Islet precursor cell (in vitro differentiated cells): ENCODE results near the gene CACNA1B.
A peak's percentile ranks its signal among the peaks of the same experiment; 100 is the strongest.
"Not testable (repeated sequence)": the region's sequence is repeated elsewhere in the genome, so short reads cannot be mapped to it uniquely, and the experiment has no call there.

Experiments
- DNase-seq: peaks from one replicate; pipeline ENCODE4 v3.0.0-alpha.2; 2018

CACNA1B gene

GRCh38 chr9:137866226-137867141 is 11.1 kb upstream of the CACNA1B start:
- peak; percentile 30 for DNase-seq

- no peak for DNase-seq
Observed at GRCh38 chr9:137870432-137870831, 7.2 kb upstream of the CACNA1B start.

DNA sequence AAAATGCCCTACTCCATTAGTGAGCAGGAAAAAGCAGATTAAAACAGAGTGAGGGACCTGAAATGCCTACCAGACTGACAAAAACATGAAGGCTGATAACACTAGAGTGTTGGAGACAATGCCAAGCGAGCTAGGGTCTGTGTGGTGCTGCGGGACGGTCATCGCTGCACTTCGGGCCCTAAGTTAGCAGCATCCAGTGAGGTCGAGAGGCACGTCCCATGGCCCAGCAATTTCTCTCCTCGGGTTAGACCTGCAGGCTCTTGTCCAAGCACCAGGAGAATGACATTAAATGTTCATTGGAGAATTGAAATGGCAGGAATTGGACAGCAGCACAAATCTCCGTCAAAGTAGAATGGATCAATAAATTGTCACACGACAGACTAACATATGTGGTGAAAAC is 5.3 kb upstream of the CACNA1B start:
- no peak for DNase-seq

DNA sequence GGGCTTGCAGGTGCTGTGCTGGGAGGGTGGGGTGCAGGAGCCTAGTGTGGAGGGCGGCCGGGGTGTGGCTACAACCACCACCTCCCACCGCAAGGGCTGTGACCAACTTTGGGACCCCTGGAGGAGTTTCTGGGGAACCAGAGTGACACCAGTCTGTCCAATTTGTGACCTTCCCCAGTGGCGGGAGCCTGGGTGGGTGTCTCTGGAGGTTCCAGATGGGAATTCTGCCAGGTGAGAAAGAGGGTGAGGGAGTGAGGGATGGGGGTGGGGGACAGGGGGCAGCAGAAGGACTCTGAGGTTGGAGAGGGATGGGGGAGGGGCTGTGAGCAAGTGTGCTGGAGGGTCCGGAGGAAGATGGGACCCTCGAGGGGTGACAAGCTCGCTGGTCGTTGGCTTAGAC is 4.2 kb upstream of the CACNA1B start:
- no peak for DNase-seq

DNA sequence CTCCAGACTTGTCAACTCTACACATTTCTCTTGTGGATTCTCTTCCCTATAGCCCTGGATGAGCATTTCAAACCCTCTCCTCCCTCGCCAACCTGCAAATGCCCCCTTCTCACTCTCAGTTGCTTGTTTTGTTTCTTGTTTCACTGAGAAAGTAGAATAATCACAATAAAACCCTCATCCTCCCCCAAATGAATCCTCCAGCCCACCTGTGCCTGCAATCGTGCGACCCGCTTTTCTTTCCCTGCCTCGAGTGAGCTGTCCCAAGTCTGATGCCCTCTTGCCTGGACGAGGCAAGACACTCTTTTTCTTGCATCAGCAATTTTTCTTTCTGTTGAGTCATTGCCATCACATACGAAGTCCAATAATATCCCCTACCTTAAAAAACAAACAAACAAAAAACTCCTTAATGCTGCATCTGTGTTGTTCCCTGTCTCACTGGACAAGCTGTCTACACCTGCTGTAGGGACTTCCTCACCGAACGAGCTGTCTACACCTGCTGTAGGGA is 3.7 kb upstream of the CACNA1B start:
- no peak for DNase-seq

DNA sequence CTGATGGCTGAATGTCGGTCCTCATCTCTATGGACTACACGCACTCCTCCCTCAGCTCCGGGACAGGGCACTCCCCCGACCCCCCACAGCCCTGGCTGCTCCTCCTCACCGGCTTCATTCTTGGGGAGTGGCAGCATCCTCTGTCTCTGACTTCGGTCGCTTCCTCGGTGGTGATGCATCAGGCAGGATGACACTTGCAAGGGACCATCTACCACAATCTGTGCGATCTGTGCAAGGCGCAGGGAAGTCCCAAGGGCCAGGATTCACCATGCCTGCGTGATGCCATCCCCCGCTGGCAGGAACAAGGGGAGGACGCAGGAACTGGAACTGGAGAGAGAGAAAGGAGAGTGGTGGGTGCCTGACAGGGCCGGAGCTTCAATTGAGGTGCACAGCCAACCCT is 2.2 kb upstream of the CACNA1B start:
- no peak for DNase-seq

DNA sequence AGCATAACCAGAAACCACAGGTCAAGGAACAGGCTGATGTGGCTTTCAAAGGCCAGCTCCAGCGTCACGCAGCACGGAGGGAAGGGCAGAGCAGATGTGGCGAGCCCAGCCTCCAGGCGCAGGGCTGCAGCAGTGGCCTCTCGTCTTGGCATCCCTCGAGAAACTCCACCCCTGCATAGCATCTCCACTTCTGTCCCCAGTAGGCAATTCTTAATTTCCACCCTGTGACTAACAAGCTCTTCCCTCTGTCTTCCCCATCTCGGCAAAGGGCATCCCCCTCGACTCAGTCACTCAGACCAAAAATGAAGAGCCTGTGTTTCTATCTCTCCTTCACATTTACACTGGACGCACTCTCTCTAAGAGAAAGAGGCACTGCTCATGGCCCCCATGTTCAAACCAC is 1.7 kb upstream of the CACNA1B start:
- no peak for DNase-seq

GRCh38 chr9:137876269-137876668 is 1.3 kb upstream of the CACNA1B start:
- DNase-seq, result no peak

DNA sequence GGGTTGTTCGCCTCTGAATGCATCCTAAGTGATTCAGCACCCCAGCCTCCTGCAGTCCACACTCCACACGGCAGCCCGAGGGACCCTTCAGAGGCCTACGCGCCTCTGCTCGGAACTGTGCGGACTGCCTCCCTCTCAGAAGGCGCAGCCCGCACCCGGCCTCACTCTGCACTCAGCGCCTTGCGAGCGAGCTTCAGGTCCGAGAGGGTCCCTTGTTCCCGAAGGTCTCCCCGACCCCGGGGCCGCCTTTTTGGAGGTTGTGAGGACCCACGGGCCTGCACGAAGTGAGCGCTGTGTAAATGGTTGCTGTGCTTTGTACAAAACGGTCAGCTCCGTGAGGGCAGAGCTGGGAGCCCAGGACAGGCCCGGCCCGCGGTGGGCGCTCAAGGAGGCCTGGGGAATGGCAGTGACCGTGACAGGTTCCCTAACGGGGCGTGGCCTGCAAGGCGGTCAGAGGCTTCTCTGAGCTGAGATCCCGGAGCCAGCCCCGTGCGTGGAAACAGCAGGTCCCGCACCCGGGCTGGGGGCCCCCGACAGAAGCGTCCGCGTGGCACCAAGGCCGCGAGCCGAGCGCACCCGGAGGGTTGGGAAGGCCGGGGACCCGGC is 698 bp upstream of the CACNA1B start:
- DNase-seq, result no peak

DNA sequence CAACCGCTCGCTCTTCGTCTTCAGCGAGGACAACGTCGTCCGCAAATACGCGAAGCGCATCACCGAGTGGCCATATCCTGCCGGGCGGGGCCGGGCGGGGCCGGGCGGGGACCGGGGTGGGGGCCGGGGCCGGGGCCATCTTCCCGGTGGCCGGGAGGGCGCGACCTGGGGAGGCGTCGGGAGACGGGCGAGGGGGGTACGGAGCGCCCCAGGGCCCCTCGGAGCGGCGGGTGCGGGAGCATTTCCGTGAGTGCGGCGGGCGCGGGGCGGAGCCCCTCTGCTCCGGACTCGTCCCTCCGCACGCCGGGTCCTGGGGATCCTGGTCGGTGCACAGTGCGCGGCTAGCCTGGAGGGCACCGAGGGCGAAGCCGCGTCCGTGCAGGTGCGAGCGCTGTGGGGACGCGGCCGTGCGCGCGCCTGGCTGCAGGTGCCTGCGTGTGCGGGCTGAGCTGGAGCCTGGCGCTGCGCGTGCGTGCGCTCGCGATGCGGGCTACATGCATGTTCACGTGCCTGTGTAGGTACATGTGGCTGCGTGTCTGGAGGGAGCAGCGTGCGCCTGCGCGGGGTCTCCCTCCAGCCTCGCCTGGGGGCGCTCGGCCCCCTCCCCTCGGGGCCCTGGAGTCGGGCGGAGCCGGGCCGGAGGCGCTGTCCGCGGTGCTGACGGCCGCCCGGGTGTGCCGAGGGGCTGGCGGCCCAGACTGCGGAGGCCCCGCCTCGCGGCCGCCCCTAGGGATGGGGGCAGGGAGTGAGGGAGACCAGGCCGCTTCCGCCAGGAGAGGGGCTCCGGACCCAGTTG is 762 bp downstream of the CACNA1B start:
- DNase-seq, result peak; percentile 85

DNA sequence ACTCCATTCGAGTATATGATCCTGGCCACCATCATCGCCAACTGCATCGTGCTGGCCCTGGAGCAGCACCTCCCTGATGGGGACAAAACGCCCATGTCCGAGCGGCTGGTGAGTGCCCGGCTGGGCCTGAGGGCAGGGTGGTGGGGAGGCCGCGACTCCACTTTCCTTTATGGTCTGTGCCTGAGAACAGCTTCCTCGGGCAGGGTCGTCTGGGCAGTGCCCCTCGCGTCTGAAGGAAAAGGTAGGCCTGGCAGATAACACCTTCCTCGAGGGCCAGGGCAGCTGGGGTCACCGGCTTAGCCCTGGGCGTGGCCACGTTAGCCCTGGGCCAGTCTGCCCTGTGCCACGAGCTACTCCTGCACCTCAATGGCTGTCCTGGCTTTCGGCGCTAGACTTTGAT is 1.5 kb downstream of the CACNA1B start:
- peak; percentile 39 for DNase-seq

DNA sequence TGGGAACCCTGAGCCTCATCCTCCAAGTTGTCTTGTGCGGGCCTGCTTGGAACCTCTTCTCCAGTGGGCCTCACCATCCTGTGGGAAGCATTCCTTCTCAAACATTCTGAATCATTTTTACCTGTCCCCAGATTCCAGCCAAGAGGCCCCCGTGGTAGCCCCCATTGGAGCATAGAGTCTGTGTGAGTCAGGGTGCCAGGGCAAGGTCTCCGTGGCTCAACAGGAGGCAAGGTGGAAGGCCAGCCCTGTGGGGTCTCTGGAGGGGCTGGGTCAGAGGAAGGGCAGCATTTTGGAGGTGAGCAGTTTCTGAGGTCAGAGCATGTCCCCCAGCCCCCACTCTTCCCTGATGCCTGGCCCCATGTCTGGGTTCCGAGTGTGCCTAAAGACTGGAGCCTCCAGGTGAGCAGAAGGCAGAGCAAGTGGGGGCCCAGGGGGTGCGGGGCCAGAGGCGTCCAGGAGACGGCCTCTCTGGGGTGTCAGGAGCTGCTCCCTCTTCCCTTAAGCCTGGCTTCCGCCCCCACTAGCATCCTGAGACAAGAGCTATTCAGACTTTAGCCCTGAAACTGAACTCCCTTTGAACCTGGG is 2.1 kb downstream of the CACNA1B start:
- DNase-seq, result no peak

DNA sequence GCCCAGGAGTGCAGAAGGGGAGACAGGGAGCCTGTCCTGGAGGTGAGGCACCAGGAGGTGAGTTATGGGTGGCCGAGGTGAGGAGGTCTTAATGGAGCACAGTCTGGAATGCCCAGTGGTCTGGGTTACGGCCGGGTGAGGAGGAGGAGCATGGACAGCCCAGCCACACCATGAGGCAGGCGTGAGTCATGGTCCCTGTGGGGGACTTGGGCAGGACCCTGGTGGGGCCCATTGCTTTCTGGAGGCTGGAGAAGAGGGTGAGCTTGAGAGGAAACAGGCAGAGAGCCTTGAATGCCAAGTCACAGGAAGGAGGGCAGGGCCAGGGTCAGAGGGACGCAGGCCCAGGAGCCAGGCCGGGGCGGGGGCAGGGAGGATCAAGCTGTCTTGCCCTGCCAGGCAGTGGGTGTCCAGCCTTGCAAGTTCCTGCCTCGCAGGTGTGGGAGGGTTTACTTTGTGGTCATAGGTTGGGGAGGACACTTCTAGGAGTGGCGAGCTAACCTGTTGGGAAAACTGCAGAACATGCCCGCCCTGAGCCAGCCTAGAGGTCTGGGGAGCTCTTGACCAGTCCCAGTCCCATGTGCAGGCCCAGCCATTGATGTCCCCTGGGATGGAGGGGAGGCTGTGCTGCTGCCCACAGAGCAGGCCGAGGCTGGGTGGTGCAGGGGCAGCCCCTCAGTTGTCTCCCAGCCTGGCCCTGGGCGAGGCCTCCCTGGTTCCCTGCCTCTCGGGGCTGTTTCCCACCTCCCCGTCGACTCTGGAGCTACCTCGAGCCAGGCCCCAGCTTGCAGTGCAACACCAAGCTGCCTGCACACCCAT is 2.8 kb downstream of the CACNA1B start:
- peak; percentile 46 for DNase-seq

GRCh38 chr9:137880976-137881530 is 3.5 kb downstream of the CACNA1B start:
- peak; percentile 43 for DNase-seq

GRCh38 chr9:137881591-137882505 is 4.3 kb downstream of the CACNA1B start:
- peak; percentile 41 for DNase-seq

DNA sequence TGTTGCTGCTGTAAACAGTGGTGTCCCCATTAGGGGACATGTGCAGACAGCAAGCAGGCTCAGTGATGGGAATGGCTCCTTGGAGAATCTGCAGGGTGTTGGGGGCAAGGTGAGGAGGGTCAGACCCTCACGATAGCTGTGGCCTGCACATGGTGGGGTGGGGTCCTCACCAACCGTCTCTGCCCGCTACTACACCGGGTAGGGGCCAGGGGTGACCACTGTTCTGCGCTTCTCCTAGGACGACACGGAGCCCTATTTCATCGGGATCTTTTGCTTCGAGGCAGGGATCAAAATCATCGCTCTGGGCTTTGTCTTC is 4.9 kb downstream of the CACNA1B start:
- no peak for DNase-seq

DNA sequence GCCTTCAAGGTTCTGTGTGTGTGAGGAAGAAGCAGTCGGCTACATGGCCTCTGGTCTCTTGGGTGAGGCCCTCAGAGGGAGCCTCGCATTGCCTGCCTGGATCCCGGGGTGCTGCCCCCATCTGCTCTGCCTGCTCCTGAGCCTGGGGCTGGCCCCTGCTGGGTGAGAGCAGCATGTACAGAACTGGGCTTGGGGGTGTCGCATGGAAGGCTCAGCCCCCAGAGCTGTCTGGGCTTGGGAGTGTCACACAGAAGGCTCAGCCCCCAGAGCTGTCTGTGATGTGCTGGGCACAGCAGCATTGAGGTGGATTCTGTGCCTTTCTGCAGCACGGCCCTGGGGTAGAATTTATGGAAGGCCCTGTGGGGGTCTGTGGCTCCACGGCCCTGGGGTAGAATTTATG is 6.4 kb downstream of the CACNA1B start:
- not testable (repeated sequence) for DNase-seq

DNA sequence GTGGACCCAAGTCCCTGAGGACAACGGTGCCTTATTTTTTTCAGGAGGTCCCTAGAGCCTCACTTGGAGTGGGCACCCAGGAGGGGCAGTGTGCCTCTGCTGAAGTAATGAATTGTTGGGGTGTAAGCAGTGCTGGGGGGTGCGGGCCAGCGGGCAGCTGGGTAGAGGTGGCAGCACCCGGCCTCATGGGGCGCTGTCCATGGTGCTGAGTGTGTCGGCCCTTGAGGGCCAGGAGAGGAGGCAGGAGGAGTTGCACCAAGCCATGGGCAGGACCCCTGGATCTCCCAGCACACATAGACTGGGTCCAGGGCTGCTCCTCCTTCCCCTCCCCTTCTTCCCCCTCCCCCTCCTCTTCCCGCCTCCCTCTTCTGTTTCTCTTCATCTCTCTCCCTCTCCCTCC is 7.0 kb downstream of the CACNA1B start:
- DNase-seq, result peak; percentile 60

DNA sequence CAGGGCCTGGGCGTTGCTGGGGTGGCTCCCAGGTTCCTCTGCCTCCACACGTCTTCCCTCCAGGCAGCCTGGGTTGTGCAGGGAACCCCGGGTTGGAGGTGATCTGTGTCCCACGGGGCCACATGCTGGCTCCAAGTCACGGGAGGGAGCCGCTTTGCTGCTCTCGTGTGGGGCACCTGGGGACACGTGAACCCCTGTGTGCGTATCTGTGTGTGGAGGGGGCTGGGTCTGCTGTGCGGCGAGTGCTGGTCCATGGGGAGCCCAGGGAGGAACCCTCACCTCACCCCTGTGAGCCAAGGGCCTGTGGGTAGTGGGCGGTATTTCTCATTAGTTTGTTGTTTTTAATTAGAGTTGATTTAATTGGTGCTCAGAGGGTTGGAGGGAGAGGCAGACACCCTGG is 7.5 kb downstream of the CACNA1B start:
- not testable (repeated sequence) for DNase-seq

GRCh38 chr9:137888621-137889020 is 11.0 kb downstream of the CACNA1B start:
- DNase-seq, result not testable (repeated sequence)

DNA sequence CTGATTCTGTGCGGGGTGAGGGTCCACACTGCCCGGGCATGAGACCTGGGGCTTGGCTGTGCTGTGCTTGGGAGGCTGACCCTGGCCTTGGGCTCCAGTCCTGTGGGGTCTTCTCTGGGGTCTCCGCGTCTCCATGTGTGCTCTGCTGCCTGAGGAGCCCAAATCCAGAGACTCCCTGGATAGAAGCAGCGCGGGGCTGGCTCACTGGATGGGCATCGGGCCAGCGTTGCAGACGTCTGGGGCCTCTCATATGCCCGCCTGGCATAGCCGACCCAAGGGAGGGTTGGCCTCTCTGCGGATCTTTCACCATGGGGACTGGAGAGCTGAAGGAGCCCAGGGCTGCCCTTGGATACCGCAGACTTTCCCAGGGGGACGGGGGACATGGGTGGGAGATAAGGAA is 12.4 kb downstream of the CACNA1B start:
- DNase-seq, result not testable (repeated sequence)
